OCI-LY1 (cell line): ENCODE results near the gene LY9.

Experiments
- EZH2 ChIP-seq: fragments of 200-600 bp; sonication (generic), shearing (Covaris generic); IDR thresholded peaks from 2 replicates; pipeline ENCODE4 v1.8.0; 2017; ENCODE audit warnings: borderline replicate concordance, mixed run types, mild to moderate bottlenecking, antibody characterized with exemption, low read length, moderate library complexity, mixed read lengths
- TF ChIP-seq, protein P1 (sequence below): fragments of 200-600 bp; sonication (generic), shearing (Covaris generic); IDR thresholded peaks from 2 replicates; pipeline ENCODE4 v1.5.1; 2017; ENCODE audit warnings: mild to moderate bottlenecking, antibody characterized with exemption, low read length, moderate library complexity, mixed read lengths

DNA sequence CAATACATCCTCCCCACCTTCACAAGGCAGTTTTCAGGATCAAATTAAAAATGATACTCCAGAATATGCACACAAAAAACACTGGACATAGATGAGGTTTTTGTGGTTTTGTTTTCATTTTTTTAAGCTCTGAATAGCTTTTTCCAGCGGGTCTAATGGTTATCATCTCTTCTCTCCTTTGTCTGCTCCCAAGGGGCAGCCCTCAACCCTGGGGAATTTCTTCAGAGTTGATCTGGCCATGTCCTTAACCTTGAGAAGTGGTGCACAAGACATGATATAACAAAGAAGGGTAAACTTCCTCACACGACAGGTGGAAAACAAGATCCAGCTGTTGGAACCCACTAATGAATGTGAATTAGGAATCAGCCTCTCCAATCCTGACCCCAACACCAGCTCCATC lies 68.2 kb downstream of the LY9 start:
- TF ChIP-seq, protein P1, sequence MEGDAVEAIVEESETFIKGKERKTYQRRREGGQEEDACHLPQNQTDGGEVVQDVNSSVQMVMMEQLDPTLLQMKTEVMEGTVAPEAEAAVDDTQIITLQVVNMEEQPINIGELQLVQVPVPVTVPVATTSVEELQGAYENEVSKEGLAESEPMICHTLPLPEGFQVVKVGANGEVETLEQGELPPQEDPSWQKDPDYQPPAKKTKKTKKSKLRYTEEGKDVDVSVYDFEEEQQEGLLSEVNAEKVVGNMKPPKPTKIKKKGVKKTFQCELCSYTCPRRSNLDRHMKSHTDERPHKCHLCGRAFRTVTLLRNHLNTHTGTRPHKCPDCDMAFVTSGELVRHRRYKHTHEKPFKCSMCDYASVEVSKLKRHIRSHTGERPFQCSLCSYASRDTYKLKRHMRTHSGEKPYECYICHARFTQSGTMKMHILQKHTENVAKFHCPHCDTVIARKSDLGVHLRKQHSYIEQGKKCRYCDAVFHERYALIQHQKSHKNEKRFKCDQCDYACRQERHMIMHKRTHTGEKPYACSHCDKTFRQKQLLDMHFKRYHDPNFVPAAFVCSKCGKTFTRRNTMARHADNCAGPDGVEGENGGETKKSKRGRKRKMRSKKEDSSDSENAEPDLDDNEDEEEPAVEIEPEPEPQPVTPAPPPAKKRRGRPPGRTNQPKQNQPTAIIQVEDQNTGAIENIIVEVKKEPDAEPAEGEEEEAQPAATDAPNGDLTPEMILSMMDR, result no peak
- TF ChIP-seq EZH2, result no peak
